ENCODE data around the gene TRNAU1AP. TPM values are rescaled to one million over a fixed set of nuclear protein-coding genes. Genes with fewer than 3 reads are reported as not detected.
"Not testable (repeated sequence)": the region's sequence is repeated elsewhere in the genome, so short reads cannot be mapped to it uniquely, and the experiment has no call there.

Gene TRNAU1AP
- total RNA-seq, 1 donor from 2014 or later = 28.2 TPM

- no peak for DNase-seq
Observed at GRCh38 chr1:28521502-28522164, 31.3 kb upstream of the TRNAU1AP start.

DNA sequence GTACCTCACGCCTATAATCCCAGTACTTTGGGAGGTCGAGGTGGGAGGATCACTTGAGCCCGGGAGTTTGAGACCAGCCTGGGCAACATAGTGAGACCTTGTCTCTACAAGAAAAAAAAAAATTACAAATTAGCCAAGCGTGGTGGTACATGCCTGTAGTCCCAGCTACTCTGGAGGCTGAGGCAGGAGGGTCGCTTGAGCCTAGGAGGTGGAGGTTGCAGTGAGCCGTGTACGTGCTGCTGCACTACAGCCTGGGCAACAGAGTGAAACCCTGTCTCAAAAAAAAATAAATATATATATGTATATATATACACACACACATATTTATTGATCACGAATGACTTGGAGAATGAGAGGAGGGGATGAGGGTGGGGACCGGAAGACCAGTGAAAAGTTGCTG lies 30.3 kb upstream of the TRNAU1AP start:
- not testable (repeated sequence) for DNase-seq

- not testable (repeated sequence) for DNase-seq
Observed at GRCh38 chr1:28525002-28525642, 27.8 kb upstream of the TRNAU1AP start.

GRCh38 chr1:28526886-28527285 lies 26.0 kb upstream of the TRNAU1AP start:
- DNase-seq = no peak

- no peak for DNase-seq
Observed at GRCh38 chr1:28530456-28530855, 22.4 kb upstream of the TRNAU1AP start.

DNA sequence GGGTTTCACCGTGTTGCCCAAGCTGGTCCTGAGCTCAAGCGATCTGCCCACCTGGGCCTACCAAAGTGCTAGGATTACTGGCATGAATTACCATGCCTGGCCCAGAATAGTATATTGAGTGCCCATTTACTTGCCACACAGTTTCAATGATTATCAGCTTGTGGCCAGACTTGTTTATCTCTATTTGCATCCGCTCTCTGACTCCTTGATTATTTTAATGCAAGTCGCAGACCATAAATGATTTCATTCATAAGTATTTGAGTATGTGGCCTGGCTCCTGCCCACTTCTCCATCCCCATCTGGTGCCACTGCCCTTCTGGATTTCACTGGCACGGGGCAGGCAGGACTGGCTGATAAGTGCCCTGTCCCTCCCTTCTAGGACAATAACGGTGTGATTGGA lies 18.2 kb upstream of the TRNAU1AP start:
- no peak for DNase-seq

DNA sequence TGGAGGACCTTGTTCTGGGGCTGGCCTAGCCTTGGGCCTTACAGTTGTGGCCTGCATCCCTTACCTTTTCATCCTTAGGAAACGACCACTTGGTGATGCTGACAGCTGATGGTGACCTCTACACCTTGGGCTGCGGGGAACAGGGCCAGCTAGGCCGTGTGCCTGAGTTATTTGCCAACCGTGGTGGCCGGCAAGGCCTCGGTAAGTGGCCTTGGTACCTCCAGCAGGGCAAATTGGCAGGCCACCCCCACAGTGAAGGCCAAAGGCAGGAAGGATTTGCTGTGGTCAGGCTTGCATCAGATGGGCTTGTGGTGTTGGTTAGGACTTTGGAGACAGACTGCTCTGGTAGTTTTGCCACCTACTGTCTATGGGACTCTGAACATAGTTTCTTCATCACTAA lies 17.7 kb upstream of the TRNAU1AP start:
- DNase-seq = no peak

- DNase-seq = no peak
Observed at GRCh38 chr1:28537457-28538199, 15.3 kb upstream of the TRNAU1AP start.

- DNase-seq = no peak
Observed at GRCh38 chr1:28538286-28538685, 14.6 kb upstream of the TRNAU1AP start.

DNA sequence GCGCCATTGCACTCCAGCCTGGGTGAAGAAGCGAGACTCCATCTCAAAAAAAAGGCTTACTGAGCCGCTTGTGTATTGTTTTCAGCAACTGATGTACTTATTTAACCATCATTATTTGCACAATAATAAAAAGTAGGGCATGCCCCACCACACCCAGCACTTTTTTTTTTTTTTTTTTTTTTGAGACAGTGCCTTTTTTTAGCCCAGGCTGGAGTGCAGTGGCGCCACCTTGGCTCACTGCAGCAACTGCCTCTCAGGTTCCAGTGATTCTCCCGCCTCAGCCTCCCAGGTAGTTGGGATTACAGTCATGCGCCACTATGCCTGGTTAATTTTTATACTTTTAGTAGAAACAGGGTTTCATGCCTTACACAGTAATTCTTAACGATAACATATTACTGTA lies 12.2 kb upstream of the TRNAU1AP start:
- no peak for DNase-seq

DNA sequence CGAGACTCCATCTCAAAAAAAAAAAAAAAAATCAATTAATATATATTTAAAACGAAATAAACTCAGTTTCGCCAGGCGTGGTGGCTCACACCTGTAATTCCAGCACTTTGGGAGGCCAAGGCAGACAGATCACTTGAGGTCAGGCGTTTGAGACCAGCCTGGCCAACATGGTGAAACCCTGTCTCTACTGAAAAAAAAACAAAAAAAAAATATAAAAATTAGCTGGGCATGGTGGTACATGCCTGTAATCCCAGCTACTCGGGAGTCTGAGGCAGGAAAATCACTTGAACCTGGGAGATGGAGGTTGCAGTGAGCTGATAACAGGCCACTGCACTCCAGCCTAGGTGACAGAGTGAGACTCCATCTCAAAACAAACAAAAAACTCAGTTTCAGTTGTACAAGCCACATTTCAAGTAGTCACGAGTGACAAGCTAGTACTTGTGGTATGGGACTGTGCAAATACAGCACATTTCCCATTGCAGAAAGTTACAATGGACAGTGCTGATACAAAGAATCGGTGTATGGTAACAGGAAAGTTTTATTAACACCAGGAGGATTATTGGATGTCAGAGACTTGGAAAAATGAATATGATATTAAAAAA lies 11.4 kb upstream of the TRNAU1AP start:
- not testable (repeated sequence) for DNase-seq

DNA sequence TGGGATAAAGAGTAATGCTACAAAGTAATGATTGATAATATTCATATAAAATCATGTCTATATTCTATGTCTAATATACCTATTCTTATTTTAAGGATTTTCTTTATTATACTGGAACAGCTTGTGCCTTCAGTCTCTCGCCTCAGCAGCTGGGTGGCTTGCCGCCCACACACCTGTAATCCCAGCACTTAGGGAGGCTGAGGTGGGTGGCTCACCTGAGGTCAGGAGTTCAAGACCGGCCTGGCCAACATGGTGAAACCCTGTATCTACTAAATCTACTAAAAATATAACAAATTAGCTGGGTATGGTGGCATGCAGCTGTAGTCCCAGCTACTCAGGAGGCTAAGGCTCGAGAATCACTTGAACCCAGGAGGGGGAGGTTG lies 7.6 kb upstream of the TRNAU1AP start:
- DNase-seq = no peak

DNA sequence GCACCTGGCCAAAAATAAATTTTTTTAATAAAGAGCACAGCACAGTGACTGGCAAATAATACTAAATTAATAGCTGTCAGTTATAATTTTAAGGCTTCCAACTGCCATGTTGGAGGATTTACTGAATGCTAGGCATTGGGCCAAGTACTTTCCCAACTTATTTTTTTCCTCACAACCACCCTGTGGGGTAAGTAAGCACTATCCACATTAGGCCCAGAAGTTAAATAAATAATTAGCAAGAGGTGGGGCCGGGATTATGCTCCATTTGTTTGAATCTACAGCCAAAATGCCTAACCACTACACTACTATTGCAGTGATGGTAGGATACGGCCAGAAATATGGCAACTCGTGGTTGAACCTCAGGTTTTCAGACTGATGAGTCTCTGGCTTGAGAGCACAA lies 4.6 kb upstream of the TRNAU1AP start:
- DNase-seq = no peak

- DNase-seq = no peak
Observed at GRCh38 chr1:28551381-28551780, 1.5 kb upstream of the TRNAU1AP start.

DNA sequence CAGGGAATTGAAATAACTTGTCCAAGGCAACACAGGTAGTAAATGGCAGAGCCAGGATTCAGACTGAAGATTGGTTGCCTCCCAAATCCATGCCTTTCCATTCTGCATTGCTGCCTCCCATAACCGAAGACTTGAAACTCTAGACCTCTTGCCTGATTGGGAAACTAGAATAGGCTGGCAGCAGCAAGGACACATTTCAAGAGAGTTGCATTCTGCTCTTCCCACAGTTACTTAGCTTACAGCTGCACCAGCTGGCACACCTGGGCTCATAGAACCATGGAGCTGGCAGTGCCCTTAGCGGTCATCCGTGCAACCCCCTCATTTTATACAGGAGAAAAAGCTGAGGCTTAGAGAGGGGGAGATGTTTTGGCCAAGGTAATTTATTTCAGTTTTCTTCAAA lies 8.0 kb downstream of the TRNAU1AP start:
- no peak for DNase-seq

GRCh38 chr1:28564310-28564709 lies 11.4 kb downstream of the TRNAU1AP start:
- DNase-seq = no peak

DNA sequence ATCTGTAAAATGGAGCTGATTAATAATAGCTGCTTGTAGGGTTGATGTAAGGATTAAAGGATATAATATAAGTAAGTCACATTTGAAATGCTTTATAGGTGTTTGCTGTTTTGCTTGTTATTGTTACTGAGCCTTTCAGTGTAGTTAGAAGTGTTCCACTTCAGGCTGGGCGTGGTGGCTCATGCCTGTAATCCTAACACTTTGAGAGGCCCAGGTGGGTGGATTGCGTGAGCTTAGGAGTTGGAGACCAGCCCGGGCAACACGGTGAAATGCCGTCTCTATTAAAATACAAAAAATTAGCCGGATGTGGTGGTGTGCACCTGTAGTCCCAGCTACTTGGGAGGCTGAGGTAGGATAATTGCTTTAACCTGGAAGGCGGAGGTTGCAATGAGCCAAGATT lies 12.2 kb downstream of the TRNAU1AP start:
- DNase-seq = no peak

DNA sequence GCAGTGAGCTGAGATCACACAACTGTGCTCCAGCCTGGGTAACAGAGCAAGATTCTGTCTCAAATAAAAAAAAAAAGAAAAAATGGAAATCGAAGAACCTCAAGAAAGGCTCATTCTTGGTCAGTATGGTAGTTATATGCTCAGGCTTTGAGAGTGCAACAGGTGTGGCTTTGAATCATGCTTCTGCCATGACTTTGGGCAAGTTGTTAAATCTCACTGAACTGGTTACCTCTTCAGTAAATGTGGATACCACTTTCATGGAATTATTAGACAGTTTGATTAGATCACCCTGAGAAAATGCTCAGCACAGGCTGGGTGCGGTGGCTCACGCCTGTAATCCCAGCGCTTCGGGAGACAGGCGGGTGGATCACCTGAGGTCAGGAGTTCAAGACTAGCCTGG lies 12.8 kb downstream of the TRNAU1AP start:
- DNase-seq = no peak

- no peak for DNase-seq
Observed at GRCh38 chr1:28566931-28567330, 14.0 kb downstream of the TRNAU1AP start.

GRCh38 chr1:28571911-28572310 lies 19.0 kb downstream of the TRNAU1AP start:
- DNase-seq = no peak

DNA sequence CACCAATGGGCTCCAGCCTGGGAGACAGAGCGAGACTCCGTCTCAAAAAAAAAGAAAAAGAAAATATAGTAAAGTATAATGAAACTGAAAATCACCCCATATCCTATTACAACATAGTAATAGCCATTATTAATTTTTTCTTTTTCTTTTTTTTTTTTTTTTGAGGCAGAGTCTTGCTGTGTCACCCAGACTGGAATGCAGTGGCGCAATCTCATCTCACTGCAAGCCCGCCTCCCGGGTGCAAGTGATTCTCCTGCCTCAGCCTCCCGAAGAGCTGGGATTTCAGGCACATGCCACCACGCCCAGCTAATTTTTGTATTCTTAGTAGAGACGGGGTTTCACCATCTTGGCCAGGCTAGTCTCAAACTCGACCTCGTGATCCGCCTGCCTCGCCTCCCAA lies 20.0 kb downstream of the TRNAU1AP start:
- not testable (repeated sequence) for DNase-seq

DNA sequence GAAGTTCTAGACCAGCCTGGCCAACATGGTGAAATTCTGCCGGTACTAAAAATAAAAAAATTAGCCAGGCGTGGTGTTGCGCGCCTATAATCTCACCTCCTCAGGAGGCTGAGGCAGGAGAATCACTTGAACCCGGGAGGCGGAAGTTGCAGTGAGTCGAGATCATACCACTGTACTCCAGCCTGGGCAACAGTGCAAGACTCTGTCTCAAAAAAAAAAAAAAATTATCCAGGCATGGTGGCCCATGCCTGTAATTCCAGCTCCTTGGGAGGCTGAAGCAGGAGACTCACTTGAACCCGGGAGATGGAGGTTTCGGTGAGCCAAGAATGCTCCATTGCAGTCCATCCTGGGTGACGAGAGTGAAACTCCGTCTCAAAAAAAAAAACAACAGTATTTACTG lies 20.7 kb downstream of the TRNAU1AP start:
- DNase-seq = no peak

DNA sequence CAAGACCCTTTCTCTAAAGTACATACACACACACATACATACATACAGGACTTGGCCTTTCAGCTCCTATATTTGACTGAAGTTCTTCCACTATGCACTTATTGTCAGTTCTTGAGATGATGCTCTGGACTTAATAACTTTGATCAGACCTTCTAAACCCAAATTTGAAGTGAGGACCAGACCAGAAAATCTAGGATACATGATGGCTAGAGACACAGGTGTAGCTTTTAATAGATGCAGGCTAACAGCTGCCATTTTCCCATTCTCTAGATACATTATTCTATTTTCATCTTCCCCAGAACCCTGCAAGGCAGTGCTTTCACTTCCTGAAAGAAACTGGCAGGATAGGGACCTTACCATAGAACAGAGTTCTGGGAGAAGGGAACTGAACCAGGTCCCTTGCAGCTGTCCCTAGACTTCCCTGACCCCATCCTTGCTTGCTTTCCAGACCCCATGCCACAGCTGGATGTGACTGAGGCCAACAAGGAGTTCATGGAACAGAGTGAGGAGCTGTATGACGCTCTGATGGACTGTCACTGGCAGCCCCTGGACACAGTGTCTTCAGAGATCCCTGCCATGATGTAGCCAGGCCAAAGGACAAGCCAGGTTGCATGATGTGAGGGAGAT lies 24.3 kb downstream of the TRNAU1AP start:
- DNase-seq = no peak

All from dermis blood vessel endothelial cell (primary cell).